GM20000 (cell line): ENCODE data around the gene KIF26B.
"Not testable (repeated sequence)": the region's sequence is repeated elsewhere in the genome, so short reads cannot be mapped to it uniquely, and the experiment has no call there.

Experiments used
- DNase-seq: peaks from one replicate; pipeline ENCODE4 v3.0.0; 2012; ENCODE audit warnings: low spot score
- CTCF ChIP-seq: IDR thresholded peaks from 2 replicates; pipeline ENCODE4 v1.5.1; 2012; ENCODE audit warnings: mild to moderate bottlenecking, control low read depth; ENCODE audit errors: extremely low read depth, missing control alignments

KIF26B gene

GRCh38 chr1:245691897-245692296 is 537.1 kb downstream of the KIF26B start:
- DNase-seq, result no peak
- no peak for TF ChIP-seq CTCF

GRCh38 chr1:245692318-245692717 is 537.5 kb downstream of the KIF26B start:
- no peak for DNase-seq
- TF ChIP-seq CTCF, result no peak

GRCh38 chr1:245693116-245693793 is 538.5 kb downstream of the KIF26B start:
- TF ChIP-seq CTCF, result no peak

GRCh38 chr1:245693941-245694752 is 539.4 kb downstream of the KIF26B start:
- no peak for DNase-seq
- no peak for TF ChIP-seq CTCF

More at GRCh38 chr1:245693116-245693793, 538.5 kb downstream of the KIF26B start:
- DNase-seq, result no peak

GRCh38 chr1:245694753-245695195 is 540.0 kb downstream of the KIF26B start:
- DNase-seq, result no peak
- TF ChIP-seq CTCF, result no peak

GRCh38 chr1:245695211-245695610 is 540.4 kb downstream of the KIF26B start:
- no peak for DNase-seq
- no peak for TF ChIP-seq CTCF

GRCh38 chr1:245695701-245696100 is 540.9 kb downstream of the KIF26B start:
- not testable (repeated sequence) for DNase-seq

GRCh38 chr1:245698116-245698515 is 543.3 kb downstream of the KIF26B start:
- no peak for DNase-seq
- no peak for TF ChIP-seq CTCF
